ENCODE measurements around the gene PIEZO2.

DNA sequence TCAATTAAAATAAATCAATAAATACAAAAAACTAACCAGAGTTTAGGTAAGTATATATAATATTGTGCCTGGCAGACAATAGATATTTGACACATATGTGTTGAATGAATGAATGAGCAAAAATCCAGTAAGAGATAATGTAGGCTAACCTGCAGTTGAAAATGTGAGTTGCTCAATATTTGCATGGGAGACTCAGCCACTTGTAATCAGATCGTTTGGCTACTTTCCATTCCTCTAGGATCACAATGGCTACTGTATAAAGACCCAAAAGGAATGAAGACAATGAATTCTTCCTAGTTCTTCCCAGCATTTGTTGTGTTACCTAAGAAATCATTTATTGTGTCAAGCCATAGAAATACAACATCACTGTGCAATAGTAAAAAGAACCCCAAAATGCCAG is 25.3 kb downstream of the PIEZO2 start:
- TF ChIP-seq, protein P1, sequence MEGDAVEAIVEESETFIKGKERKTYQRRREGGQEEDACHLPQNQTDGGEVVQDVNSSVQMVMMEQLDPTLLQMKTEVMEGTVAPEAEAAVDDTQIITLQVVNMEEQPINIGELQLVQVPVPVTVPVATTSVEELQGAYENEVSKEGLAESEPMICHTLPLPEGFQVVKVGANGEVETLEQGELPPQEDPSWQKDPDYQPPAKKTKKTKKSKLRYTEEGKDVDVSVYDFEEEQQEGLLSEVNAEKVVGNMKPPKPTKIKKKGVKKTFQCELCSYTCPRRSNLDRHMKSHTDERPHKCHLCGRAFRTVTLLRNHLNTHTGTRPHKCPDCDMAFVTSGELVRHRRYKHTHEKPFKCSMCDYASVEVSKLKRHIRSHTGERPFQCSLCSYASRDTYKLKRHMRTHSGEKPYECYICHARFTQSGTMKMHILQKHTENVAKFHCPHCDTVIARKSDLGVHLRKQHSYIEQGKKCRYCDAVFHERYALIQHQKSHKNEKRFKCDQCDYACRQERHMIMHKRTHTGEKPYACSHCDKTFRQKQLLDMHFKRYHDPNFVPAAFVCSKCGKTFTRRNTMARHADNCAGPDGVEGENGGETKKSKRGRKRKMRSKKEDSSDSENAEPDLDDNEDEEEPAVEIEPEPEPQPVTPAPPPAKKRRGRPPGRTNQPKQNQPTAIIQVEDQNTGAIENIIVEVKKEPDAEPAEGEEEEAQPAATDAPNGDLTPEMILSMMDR (conservative IDR thresholded peaks at IDR 0.05; ENCODE audit: low read depth, low read length), result no peak
- no peak for TF ChIP-seq EZH2 (IDR thresholded peaks at IDR 0.05; ENCODE audit: borderline replicate concordance, low read depth, low read length, poor library complexity, severe bottlenecking)
